A549 (cell line): ENCODE data around the gene ZDHHC9. TPM values are rescaled to one million over a fixed set of nuclear protein-coding genes. Genes with fewer than 3 reads are reported as not detected.
"Not testable (repeated sequence)": the region's sequence is repeated elsewhere in the genome, so short reads cannot be mapped to it uniquely, and the experiment has no call there.

Source experiments
- ATAC-seq, 2 experiments: fragments of 200-7000 bp in 1 of 2; fragments of >200 bp in 1 of 2; cut with Nextera tagmentation in 1 of 2; cut with Tn5 transposase in 1 of 2; 3 replicates each; pipeline versions ENCODE4 v1.8.0 to v1.9.1; 2018 to 2020; ENCODE audit warnings: mild to moderate bottlenecking in 1 of 2, moderate library complexity in 1 of 2
- CTCF ChIA-PET: fragments of 300-600 bp; sonication (Branson Sonifier 250); formaldehyde crosslinking; extraction: SDS; loops from one replicate; lab custom pipeline; 2021; ENCODE audit warnings: antibody characterized with exemption, inconsistent platforms; lab: Yijun Ruan, JAX
- POLR2A ChIA-PET: fragments of 350-600 bp; formaldehyde crosslinking; extraction: SDS; loops from one replicate; lab custom pipeline; 2021; ENCODE audit warnings: antibody characterized with exemption, inconsistent platforms; lab: Yijun Ruan, JAX
- DNase-seq, 2 experiments: peaks; one replicate each; pipeline versions ENCODE4 v3.0.0 to v3.0.0-alpha.2; 2011 to 2016; ENCODE audit warnings: low read depth in 1 of 2, low spot score in 1 of 2
- FAIRE-seq: peaks from 2 replicates; lab custom pipeline; 2011; peaks lifted over from hg19 to GRCh38; lab: Jason Lieb, UNC
- H3K27ac ChIP-seq, 2 experiments: fragments of >200 bp; sonication (Bioruptor Twin); formaldehyde crosslinking; 3 replicates each; pipeline ENCODE4 v1.5.1; 2016 to 2017
- H3K4me1 ChIP-seq: fragments of >200 bp; sonication (Bioruptor Twin); formaldehyde crosslinking; 3 replicates; pipeline ENCODE4 v1.6.1; 2016
- H3K4me2 ChIP-seq: fragments of >200 bp; sonication (Bioruptor Twin); formaldehyde crosslinking; 3 replicates; pipeline ENCODE4 v1.6.1; 2016
- H3K4me3 ChIP-seq: fragments of >200 bp; sonication (Bioruptor Twin); formaldehyde crosslinking; 3 replicates; pipeline ENCODE4 v1.5.1; 2016
- H3K9me3 ChIP-seq: fragments of >200 bp; sonication (Bioruptor Twin); formaldehyde crosslinking; 3 replicates; pipeline ENCODE4 v1.6.1; 2016
- CEBPB ChIP-seq, 2 experiments: fragments of >200 bp in 1 of 2; sonication (Bioruptor Twin) in 1 of 2; formaldehyde crosslinking in 1 of 2; IDR thresholded peaks; 2 replicates each; pipeline ENCODE4 v1.6.1; 2012 to 2016
- FOSL2 ChIP-seq, 2 experiments: fragments of 450-650 bp in 1 of 2; fragments of >200 bp in 1 of 2; sonication (Bioruptor Twin) in 1 of 2; formaldehyde crosslinking; IDR thresholded peaks; 2 replicates each; pipeline versions ENCODE4 v1.5.0 to v1.6.1; 2016 to 2020; ENCODE audit warnings: mild to moderate bottlenecking in 1 of 2, moderate library complexity in 1 of 2
- GATA3 ChIP-seq: IDR thresholded peaks from 2 replicates; pipeline ENCODE4 v1.6.1; 2012; ENCODE audit warnings: borderline replicate concordance
- JUNB ChIP-seq: fragments of >200 bp; sonication (Bioruptor Twin); formaldehyde crosslinking; IDR thresholded peaks from 2 replicates; pipeline ENCODE4 v1.6.1; 2016
- MAX ChIP-seq: IDR thresholded peaks from 2 replicates; pipeline ENCODE4 v1.6.1; 2012
- MAZ ChIP-seq: fragments of 150-350 bp; IDR thresholded peaks from 2 replicates; pipeline ENCODE4 v1.6.1; 2014; ENCODE audit warnings: antibody characterized with exemption, low read depth, low read length, borderline replicate concordance
- NFE2L2 ChIP-seq: fragments of 150-350 bp; conservative IDR thresholded peaks from 2 replicates; pipeline ENCODE4 v1.6.1; 2014; ENCODE audit warnings: low read length
- NR3C1 ChIP-seq: fragments of >200 bp; sonication (Bioruptor Twin); formaldehyde crosslinking; IDR thresholded peaks from 3 replicates; pipeline ENCODE4 v1.6.1; 2017
- PHF8 ChIP-seq: fragments of 200-600 bp; sonication (generic); IDR thresholded peaks from 2 replicates; pipeline ENCODE4 v1.6.1; 2016; ENCODE audit warnings: low read depth, mild to moderate bottlenecking, antibody characterized with exemption, moderate library complexity, borderline replicate concordance
- POLR2A ChIP-seq: IDR thresholded peaks from 2 replicates; pipeline ENCODE4 v1.6.1; 2012; ENCODE audit warnings: mild to moderate bottlenecking, low read length
- POLR2AphosphoS2 ChIP-seq: conservative IDR thresholded peaks from 2 replicates; pipeline ENCODE4 v1.6.1; 2012; ENCODE audit warnings: low read length, improper control_type of control experiment, inconsistent platforms
- RAD21 ChIP-seq, 2 experiments: fragments of >200 bp in 1 of 2; sonication (Bioruptor Twin) in 1 of 2; formaldehyde crosslinking in 1 of 2; IDR thresholded peaks in 1 of 2; conservative IDR thresholded peaks in 1 of 2; 2 replicates in 1 of 2; 3 replicates in 1 of 2; pipeline ENCODE4 v1.6.1; 2012 to 2018; ENCODE audit warnings: inconsistent platforms in 1 of 2
- RARB ChIP-seq: fragments of 250-450 bp; sonication (Bioruptor Pico); IDR thresholded peaks from 2 replicates; pipeline ENCODE4 v1.8.0; 2021; ENCODE audit warnings: mild to moderate bottlenecking, moderate library complexity
- RFX5 ChIP-seq: fragments of 450-650 bp; IDR thresholded peaks from 2 replicates; pipeline ENCODE4 v1.7.1; 2014; ENCODE audit warnings: antibody characterized with exemption, mild to moderate bottlenecking, moderate library complexity
- TP53 ChIP-seq: fragments of 250-450 bp; sonication (Bioruptor Pico); IDR thresholded peaks from 2 replicates; pipeline ENCODE4 v1.5.0; 2021; ENCODE audit warnings: mild to moderate bottlenecking, moderate library complexity
- ZC3H11A ChIP-seq: fragments of 450-650 bp; IDR thresholded peaks from 2 replicates; pipeline ENCODE4 v1.6.1; 2014; ENCODE audit warnings: antibody characterized with exemption, mild to moderate bottlenecking
- ZFP36 ChIP-seq: fragments of 450-650 bp; IDR thresholded peaks from 2 replicates; pipeline ENCODE4 v1.6.1; 2014; ENCODE audit warnings: borderline replicate concordance; ENCODE audit not compliant: partially characterized antibody
- WGBS: methylation state at CpG from one replicate; pipeline ENCODE4 v1.1.6; 2017; ENCODE audit errors: missing lambda C conversion rate; 5-methylcytosine and 5-hydroxymethylcytosine counted together
- polyA plus RNA-seq, 4 experiments: library from polyadenylated mRNA; depleted of rRNA in 3 of 4; stranded (reverse); fragments of >200 nt; fragmentation: RNase III in 1 of 4; extraction: RNeasy Plus Mini Kit Qiagen cat#74134 plus additional on column Dnase treatment in 1 of 4; gene quantifications; 2 replicates in 3 of 4; 3 replicates in 1 of 4; pipeline ENCODE4 v1.2.3, GENCODE V29; 2011 to 2017
- TF ChIP-seq, protein P1 (sequence below): IDR thresholded peaks from 2 replicates; pipeline ENCODE4 v1.6.1; 2012; ENCODE audit warnings: low read depth, borderline replicate concordance
- TF ChIP-seq, protein P2 (sequence below): fragments of 450-650 bp; IDR thresholded peaks from 2 replicates; pipeline ENCODE4 v1.6.1; 2014; ENCODE audit warnings: antibody characterized with exemption
- TF ChIP-seq, protein P3 (sequence below): fragments of 250-450 bp; sonication (Bioruptor Pico); IDR thresholded peaks from 2 replicates; pipeline ENCODE4 v1.5.0; 2021; ENCODE audit warnings: mild to moderate bottlenecking, moderate library complexity, borderline replicate concordance

The ZDHHC9 gene
- polyA plus RNA-seq, 2 of the 4 experiments (the other 2 are of a cell fraction): 20.2 to 50.6 TPM

DNA sequence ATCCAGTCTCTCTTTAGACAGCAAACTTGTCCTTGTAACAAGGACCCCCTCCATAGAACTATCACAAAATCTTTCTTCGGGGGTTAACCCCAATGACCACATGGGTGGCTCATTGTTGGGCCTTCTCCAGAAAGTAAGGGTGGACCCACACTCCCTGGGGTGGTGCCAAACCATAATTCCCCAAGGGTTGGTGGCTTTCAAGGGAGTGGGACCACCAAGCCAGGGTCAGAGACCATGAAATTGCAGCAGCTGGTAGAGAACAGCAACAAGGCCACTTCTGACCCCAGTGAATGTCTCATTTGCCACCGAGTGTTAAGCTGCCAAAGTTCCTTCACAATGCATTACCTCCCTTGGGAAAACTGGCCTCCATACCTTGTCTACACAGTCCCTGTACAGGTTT, 28.8 kb upstream of the ZDHHC9 start:
- H3K4me3 ChIP-seq: no peak overlapping the region
- FAIRE-seq (no peak), DNase-seq (no peak), ATAC-seq (no peak)
- TF ChIP-seq ZC3H11A (no peak), RAD21 (conservative IDR thresholded peaks at IDR 0.05 in 1 of 2, IDR thresholded peaks at IDR 0.05 in 1 of 2) (no peak), FOSL2 (IDR thresholded peaks at IDR 0.05) (no peak), FOSL2 (CRISPR knock-in tag; IDR thresholded peaks at IDR 0.05) (no peak), CEBPB (IDR thresholded peaks at IDR 0.05) (no peak), POLR2A (no peak), GATA3 (no peak), ZFP36 (no peak), JUNB (no peak), RFX5 (no peak), NFE2L2 (no peak), MAZ (no peak), TP53 (no peak), MAX (no peak), NR3C1 (no peak), POLR2AphosphoS2 (no peak), PHF8 (no peak), RARB (no peak)
- TF ChIP-seq, protein P1, sequence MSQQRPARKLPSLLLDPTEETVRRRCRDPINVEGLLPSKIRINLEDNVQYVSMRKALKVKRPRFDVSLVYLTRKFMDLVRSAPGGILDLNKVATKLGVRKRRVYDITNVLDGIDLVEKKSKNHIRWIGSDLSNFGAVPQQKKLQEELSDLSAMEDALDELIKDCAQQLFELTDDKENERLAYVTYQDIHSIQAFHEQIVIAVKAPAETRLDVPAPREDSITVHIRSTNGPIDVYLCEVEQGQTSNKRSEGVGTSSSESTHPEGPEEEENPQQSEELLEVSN: no peak
- TF ChIP-seq, protein P2, sequence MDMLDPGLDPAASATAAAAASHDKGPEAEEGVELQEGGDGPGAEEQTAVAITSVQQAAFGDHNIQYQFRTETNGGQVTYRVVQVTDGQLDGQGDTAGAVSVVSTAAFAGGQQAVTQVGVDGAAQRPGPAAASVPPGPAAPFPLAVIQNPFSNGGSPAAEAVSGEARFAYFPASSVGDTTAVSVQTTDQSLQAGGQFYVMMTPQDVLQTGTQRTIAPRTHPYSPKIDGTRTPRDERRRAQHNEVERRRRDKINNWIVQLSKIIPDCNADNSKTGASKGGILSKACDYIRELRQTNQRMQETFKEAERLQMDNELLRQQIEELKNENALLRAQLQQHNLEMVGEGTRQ: no peak
- TF ChIP-seq, protein P3, sequence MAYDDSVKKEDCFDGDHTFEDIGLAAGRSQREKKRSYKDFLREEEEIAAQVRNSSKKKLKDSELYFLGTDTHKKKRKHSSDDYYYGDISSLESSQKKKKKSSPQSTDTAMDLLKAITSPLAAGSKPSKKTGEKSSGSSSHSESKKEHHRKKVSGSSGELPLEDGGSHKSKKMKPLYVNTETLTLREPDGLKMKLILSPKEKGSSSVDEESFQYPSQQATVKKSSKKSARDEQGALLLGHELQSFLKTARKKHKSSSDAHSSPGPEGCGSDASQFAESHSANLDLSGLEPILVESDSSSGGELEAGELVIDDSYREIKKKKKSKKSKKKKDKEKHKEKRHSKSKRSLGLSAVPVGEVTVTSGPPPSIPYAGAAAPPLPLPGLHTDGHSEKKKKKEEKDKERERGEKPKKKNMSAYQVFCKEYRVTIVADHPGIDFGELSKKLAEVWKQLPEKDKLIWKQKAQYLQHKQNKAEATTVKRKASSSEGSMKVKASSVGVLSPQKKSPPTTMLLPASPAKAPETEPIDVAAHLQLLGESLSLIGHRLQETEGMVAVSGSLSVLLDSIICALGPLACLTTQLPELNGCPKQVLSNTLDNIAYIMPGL (CRISPR knock-in tag): no peak
- no peak overlapping the region for H3K4me2 ChIP-seq
- H3K27ac ChIP-seq: no peak overlapping the region
- H3K9me3 ChIP-seq: no peaks in the 10 kb centered on the region
- ChIA-PET POLR2A (no interaction called here), CTCF (interaction anchor here (1.2 kb wide), 2 partner anchors 33 to 146 kb away, joined by 3 read pairs; partner anchors contain the start of gene UTP14A)
- WGBS: 44% methylated on average over 1 of the region's 2 CpGs
- peaks cover 15% of the 10 kb centered on the region for H3K4me1 ChIP-seq

DNA sequence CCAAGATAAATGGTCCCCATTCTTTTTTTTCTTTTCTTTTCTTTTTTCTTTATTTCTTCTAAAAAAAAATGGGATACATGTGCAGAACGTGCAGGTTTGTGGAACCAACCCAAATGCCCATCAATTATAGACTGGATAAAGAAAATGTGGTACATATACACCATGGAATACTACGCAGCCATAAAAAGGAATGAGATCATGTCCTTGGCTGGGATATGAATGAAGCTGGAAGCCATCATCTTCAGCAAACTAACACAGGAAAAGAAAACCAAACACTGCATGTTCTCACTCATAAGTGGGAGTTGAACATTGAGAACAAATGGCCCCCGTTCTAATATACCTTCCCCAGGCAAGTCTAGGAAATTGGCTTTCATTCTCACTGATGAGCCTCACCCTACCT, 22.6 kb upstream of the ZDHHC9 start:
- H3K4me2 ChIP-seq, DNase-seq, FAIRE-seq, H3K4me3 ChIP-seq, ATAC-seq, H3K9me3 ChIP-seq, POLR2A ChIA-PET, H3K4me1 ChIP-seq, H3K27ac ChIP-seq: not testable (repeated sequence)
- CTCF ChIA-PET: interaction anchor here (2.1 kb wide), 1 partner anchor 43 kb away, joined by 7 read pairs; no protein-coding TSS in a partner anchor
- 47% methylated on average over 3 of the region's 3 CpGs for WGBS

DNA sequence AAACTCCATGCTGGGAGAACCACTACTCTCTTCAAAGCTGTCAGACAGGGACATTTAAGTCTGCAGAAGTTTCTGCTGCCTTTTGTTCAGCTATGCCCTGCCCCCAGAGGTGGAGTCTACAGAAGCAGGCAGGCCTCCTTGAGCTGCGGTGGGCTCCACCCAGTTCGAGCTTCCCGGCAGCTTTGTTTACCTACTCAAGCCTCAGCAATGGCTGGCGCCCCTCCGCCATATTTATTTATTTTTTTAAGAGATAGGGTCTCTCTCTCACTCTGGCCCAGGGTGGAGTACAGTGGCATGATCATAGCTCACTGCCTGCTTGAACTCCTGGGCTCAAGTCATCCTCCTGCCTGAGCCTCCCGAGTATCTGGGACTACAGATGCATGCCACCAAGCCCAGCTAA, 15.4 kb upstream of the ZDHHC9 start:
- H3K4me1 ChIP-seq, H3K4me2 ChIP-seq, ATAC-seq, H3K27ac ChIP-seq, H3K9me3 ChIP-seq, FAIRE-seq, CTCF ChIA-PET, POLR2A ChIA-PET, DNase-seq, H3K4me3 ChIP-seq: not testable (repeated sequence)
- WGBS: 31% methylated on average over 6 of the region's 6 CpGs
